Muscle layer of colon (tissue), 2 donors: ENCODE results near the gene DCAF5.
A peak's percentile ranks its signal among the peaks of the same experiment; 100 is the strongest.
"Not testable (repeated sequence)": the region's sequence is repeated elsewhere in the genome, so short reads cannot be mapped to it uniquely, and the experiment has no call there.

Source experiments
- H3K27ac ChIP-seq: one replicate; pipeline ENCODE4 v1.7.0; 2013; ENCODE audit warnings: low read depth, mild to moderate bottlenecking, low read length, moderate library complexity
- H3K27me3 ChIP-seq, 2 donors: one replicate each; pipeline ENCODE4 v1.7.0; 2013; ENCODE audit warnings: low read length in 2 of 2, mild to moderate bottlenecking in 2 of 2; ENCODE audit not compliant: insufficient read depth in 2 of 2, control insufficient read depth in 1 of 2
- H3K36me3 ChIP-seq: one replicate; pipeline ENCODE4 v1.7.0; 2013; ENCODE audit warnings: mild to moderate bottlenecking, low read length; ENCODE audit not compliant: insufficient read depth
- H3K4me1 ChIP-seq: one replicate; pipeline ENCODE4 v1.7.0; 2013; ENCODE audit warnings: mild to moderate bottlenecking, low read length; ENCODE audit not compliant: insufficient read depth
- H3K4me3 ChIP-seq, 2 donors: one replicate each; pipeline ENCODE4 v1.7.0; 2013; ENCODE audit warnings: low read length in 2 of 2, low read depth in 1 of 2, mild to moderate bottlenecking in 1 of 2, moderate library complexity in 1 of 2
- H3K9ac ChIP-seq: one replicate; pipeline ENCODE4 v1.7.0; 2013; ENCODE audit warnings: low read length
- H3K9me3 ChIP-seq: one replicate; pipeline ENCODE4 v1.7.0; 2013; ENCODE audit warnings: mild to moderate bottlenecking, low read length
- donor health status: abdominal sarcoma.
- donor health status: Adenocarcinoma of cecum.

The DCAF5 gene

GRCh38 chr14:69152902-69153151 is at the start of gene DCAF5:
Gene DCAF5 (minus strand): TSS chr14:69153119. CDS start chr14:69152978, 141 bp downstream.
- no peaks in the 10 kb centered on the region for H3K27me3 ChIP-seq

GRCh38 chr14:69199786-69200185 is 46.9 kb upstream of the DCAF5 start:
- no peaks in the 10 kb centered on the region for H3K4me1 ChIP-seq
- H3K27me3 ChIP-seq = no peaks in the 10 kb centered on the region
- no peaks in the 10 kb centered on the region for H3K9me3 ChIP-seq

More at GRCh38 chr14:69152902-69153151, at the start of gene DCAF5:
- Histone ChIP-seq H3K4me3 (peak within 1 kb of the TSS; percentile 86 to 92), H3K9ac (peak within 1 kb of the TSS; percentile 82), H3K4me1 (peaks cover 23% of the 10 kb centered on the region), H3K9me3 (no peaks in the 10 kb centered on the region), H3K27ac (peak within 1 kb of the TSS; percentile 99), H3K36me3 (peaks cover 8% of the 10 kb centered on the region)

GRCh38 chr14:69193721-69194120 is 40.8 kb upstream of the DCAF5 start:
- no peaks in the 10 kb centered on the region for H3K4me1 ChIP-seq
- H3K9ac ChIP-seq = no peak overlapping the region
- no peaks in the 10 kb centered on the region for H3K9me3 ChIP-seq
- no peaks in the 10 kb centered on the region for H3K27me3 ChIP-seq
- no peak overlapping the region for H3K4me3 ChIP-seq
- no peak overlapping the region for H3K27ac ChIP-seq
- H3K36me3 ChIP-seq = no peaks in the 10 kb centered on the region

More at GRCh38 chr14:69199786-69200185, 46.9 kb upstream of the DCAF5 start:
- no peak overlapping the region for H3K4me3 ChIP-seq
- H3K9ac ChIP-seq = no peak overlapping the region
- no peaks in the 10 kb centered on the region for H3K36me3 ChIP-seq
- no peak overlapping the region for H3K27ac ChIP-seq

GRCh38 chr14:69191340-69192111 is 38.6 kb upstream of the DCAF5 start, which contains the start of gene EXD2:
Gene EXD2 (plus strand): TSS chr14:69191498. CDS start chr14:69209471, 17,973 bp downstream.
- Histone ChIP-seq H3K9ac (peak within 1 kb of the TSS; percentile 68), H3K4me1 (no peaks in the 10 kb centered on the region), H3K4me3 (peak within 1 kb of the TSS; percentile 84 to 88), H3K36me3 (no peaks in the 10 kb centered on the region), H3K9me3 (no peaks in the 10 kb centered on the region), H3K27ac (peak within 1 kb of the TSS; percentile 86), H3K27me3 (no peaks in the 10 kb centered on the region)

- Histone ChIP-seq H3K27ac (no peak overlapping the region), H3K9ac (no peak overlapping the region), H3K27me3 (no peaks in the 10 kb centered on the region), H3K36me3 (no peaks in the 10 kb centered on the region), H3K4me3 (no peak overlapping the region), H3K9me3 (no peaks in the 10 kb centered on the region), H3K4me1 (no peaks in the 10 kb centered on the region)
Measured at GRCh38 chr14:69190191-69190590, 37.3 kb upstream of the DCAF5 start.

- no peaks in the 10 kb centered on the region for H3K27me3 ChIP-seq
- H3K9me3 ChIP-seq = no peaks in the 10 kb centered on the region
- H3K4me1 ChIP-seq = no peaks in the 10 kb centered on the region
- no peaks in the 10 kb centered on the region for H3K36me3 ChIP-seq
- no peak overlapping the region for H3K4me3 ChIP-seq
- H3K27ac ChIP-seq = no peak overlapping the region
- H3K9ac ChIP-seq = no peak overlapping the region
Measured at GRCh38 chr14:69183735-69184134, 30.8 kb upstream of the DCAF5 start.

GRCh38 chr14:69182580-69182979 is 29.7 kb upstream of the DCAF5 start:
- not testable (repeated sequence) for H3K4me3 ChIP-seq, H3K9ac ChIP-seq, H3K9me3 ChIP-seq, H3K27ac ChIP-seq, H3K27me3 ChIP-seq, H3K36me3 ChIP-seq, H3K4me1 ChIP-seq

- H3K27ac ChIP-seq = no peak overlapping the region
- H3K4me3 ChIP-seq = no peak overlapping the region
- no peak overlapping the region for H3K9ac ChIP-seq
- no peaks in the 10 kb centered on the region for H3K9me3 ChIP-seq
- H3K4me1 ChIP-seq = no peaks in the 10 kb centered on the region
- no peaks in the 10 kb centered on the region for H3K36me3 ChIP-seq
- H3K27me3 ChIP-seq = no peaks in the 10 kb centered on the region
Measured at GRCh38 chr14:69181491-69181890, 28.6 kb upstream of the DCAF5 start.

- no peaks in the 10 kb centered on the region for H3K4me1 ChIP-seq
- H3K36me3 ChIP-seq = no peaks in the 10 kb centered on the region
- no peaks in the 10 kb centered on the region for H3K27me3 ChIP-seq
- H3K9me3 ChIP-seq = no peaks in the 10 kb centered on the region
- H3K4me3 ChIP-seq = no peak overlapping the region
- no peak overlapping the region for H3K27ac ChIP-seq
- no peak overlapping the region for H3K9ac ChIP-seq
Measured at GRCh38 chr14:69175130-69175529, 22.2 kb upstream of the DCAF5 start.

- Histone ChIP-seq H3K27me3 (no peaks in the 10 kb centered on the region), H3K4me3 (no peak overlapping the region), H3K9ac (no peak overlapping the region), H3K4me1 (no peaks in the 10 kb centered on the region), H3K9me3 (no peaks in the 10 kb centered on the region), H3K36me3 (no peaks in the 10 kb centered on the region), H3K27ac (no peak overlapping the region)
Measured at GRCh38 chr14:69171569-69171968, 18.6 kb upstream of the DCAF5 start.

GRCh38 chr14:69170839-69171238 is 17.9 kb upstream of the DCAF5 start:
- no peaks in the 10 kb centered on the region for H3K4me1 ChIP-seq
- no peaks in the 10 kb centered on the region for H3K9me3 ChIP-seq
- no peaks in the 10 kb centered on the region for H3K36me3 ChIP-seq
- no peak overlapping the region for H3K4me3 ChIP-seq
- H3K27ac ChIP-seq = no peak overlapping the region
- no peaks in the 10 kb centered on the region for H3K27me3 ChIP-seq
- no peak overlapping the region for H3K9ac ChIP-seq

GRCh38 chr14:69165787-69166186 is 12.9 kb upstream of the DCAF5 start:
- H3K9ac ChIP-seq, H3K9me3 ChIP-seq, H3K27ac ChIP-seq, H3K27me3 ChIP-seq, H3K4me3 ChIP-seq, H3K36me3 ChIP-seq, H3K4me1 ChIP-seq: not testable (repeated sequence)
